Right lobe of liver (tissue), 4 donors: Measurements from ENCODE around the gene PIM3.

Experiments
- POLR2A ChIP-seq: fragments of 450-650 bp; IDR thresholded peaks from one replicate; pipeline ENCODE4 v1.6.1; 2017; ENCODE audit warnings: antibody characterized with exemption, mild to moderate bottlenecking
- TF ChIP-seq, protein P1 (sequence below), 4 donors: fragments of 200-600 bp in 3 of 4; fragments of 450-650 bp in 1 of 4; IDR thresholded peaks; one replicate each; pipeline versions ENCODE4 v1.5.1 to v1.8.0; 2016 to 2022; ENCODE audit warnings: antibody characterized with exemption in 4 of 4, mild to moderate bottlenecking in 2 of 4
- donor health status: DM: no; HTN: no; CAD: no.
- donor health status: DM: no; HTN: no; CAD: no.
- donor health status: DM: no; HTN: yes; CAD: no.

GRCh38 chr22:49928555-49929210, 31.9 kb upstream of the PIM3 start:
- TF ChIP-seq, protein P1, sequence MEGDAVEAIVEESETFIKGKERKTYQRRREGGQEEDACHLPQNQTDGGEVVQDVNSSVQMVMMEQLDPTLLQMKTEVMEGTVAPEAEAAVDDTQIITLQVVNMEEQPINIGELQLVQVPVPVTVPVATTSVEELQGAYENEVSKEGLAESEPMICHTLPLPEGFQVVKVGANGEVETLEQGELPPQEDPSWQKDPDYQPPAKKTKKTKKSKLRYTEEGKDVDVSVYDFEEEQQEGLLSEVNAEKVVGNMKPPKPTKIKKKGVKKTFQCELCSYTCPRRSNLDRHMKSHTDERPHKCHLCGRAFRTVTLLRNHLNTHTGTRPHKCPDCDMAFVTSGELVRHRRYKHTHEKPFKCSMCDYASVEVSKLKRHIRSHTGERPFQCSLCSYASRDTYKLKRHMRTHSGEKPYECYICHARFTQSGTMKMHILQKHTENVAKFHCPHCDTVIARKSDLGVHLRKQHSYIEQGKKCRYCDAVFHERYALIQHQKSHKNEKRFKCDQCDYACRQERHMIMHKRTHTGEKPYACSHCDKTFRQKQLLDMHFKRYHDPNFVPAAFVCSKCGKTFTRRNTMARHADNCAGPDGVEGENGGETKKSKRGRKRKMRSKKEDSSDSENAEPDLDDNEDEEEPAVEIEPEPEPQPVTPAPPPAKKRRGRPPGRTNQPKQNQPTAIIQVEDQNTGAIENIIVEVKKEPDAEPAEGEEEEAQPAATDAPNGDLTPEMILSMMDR (IDR thresholded peaks at IDR 0.05) = no peak
- TF ChIP-seq POLR2A = no peak
